B cell (primary cell): ENCODE data around the gene RELB. TPM values are rescaled to one million over a fixed set of nuclear protein-coding genes. Genes with fewer than 3 reads are reported as not detected.

Experiments used
- ATAC-seq: fragments of 200-7000 bp; cut with Tn5 transposase; one replicate; pipeline ENCODE4 v1.10.0; 2021; ENCODE audit warnings: low read depth, mild to moderate bottlenecking, moderate number of reproducible peaks, moderate library complexity
- CTCF ChIA-PET: fragments of 350-600 bp; sonication (Branson Sonifier 250); formaldehyde crosslinking; loops from one replicate; lab custom pipeline; 2021; ENCODE audit warnings: antibody characterized with exemption, inconsistent platforms; lab: Charles Lee
- POLR2A ChIA-PET: fragments of 350-600 bp; sonication (Branson Sonifier 250); formaldehyde crosslinking; loops from one replicate; lab custom pipeline; 2021; ENCODE audit warnings: antibody characterized with exemption; lab: Charles Lee
- DNase-seq: peaks from one replicate; pipeline ENCODE4 v3.0.0; 2013
- H2AFZ ChIP-seq: 2 replicates; pipeline ENCODE4 v1.6.1; 2012; ENCODE audit warnings: mild to moderate bottlenecking, low read depth, low read length; ENCODE audit not compliant: insufficient read depth, poor library complexity, severe bottlenecking
- H3K27ac ChIP-seq, 2 donors: 1 replicate in 1 of 2; 2 replicates in 1 of 2; pipeline ENCODE4 v1.5.1; 2012 to 2013; ENCODE audit warnings: low read length in 2 of 2, mild to moderate bottlenecking in 2 of 2, moderate library complexity in 1 of 2
- H3K27me3 ChIP-seq, 4 experiments: fragments of 200-600 bp in 1 of 4; sonication (generic) in 1 of 4; replicated peaks in 1 of 4; 1 replicate in 2 of 4; 2 replicates in 2 of 4; pipeline versions ENCODE4 v1.6.1 to v1.7.0; 2013 to 2016; ENCODE audit warnings: low read length in 3 of 4, mild to moderate bottlenecking in 2 of 4, mixed read lengths in 1 of 4, moderate library complexity in 1 of 4; ENCODE audit not compliant: insufficient read depth in 4 of 4, control insufficient read depth in 3 of 4; ENCODE audit errors: control extremely low read depth in 1 of 4
- H3K36me3 ChIP-seq, 2 experiments: replicated peaks in 1 of 2; 1 replicate in 1 of 2; 2 replicates in 1 of 2; pipeline versions ENCODE4 v1.6.1 to v1.7.1; 2013; ENCODE audit warnings: low read length in 1 of 2; ENCODE audit not compliant: insufficient read depth in 2 of 2, control insufficient read depth in 1 of 2; ENCODE audit errors: control extremely low read depth in 1 of 2, extremely low read depth in 1 of 2
- H3K4me1 ChIP-seq, 2 donors: fragments of 200-600 bp in 1 of 2; sonication (generic) in 1 of 2; 1 replicate in 1 of 2; 2 replicates in 1 of 2; pipeline versions ENCODE4 v1.5.1 to v1.6.1; 2013 to 2017; ENCODE audit warnings: low read length in 2 of 2; ENCODE audit not compliant: control insufficient read depth in 2 of 2, insufficient read depth in 2 of 2
- H3K4me2 ChIP-seq: replicated peaks from 2 replicates; pipeline ENCODE3; 2012; ENCODE audit warnings: mild to moderate bottlenecking, low read depth, low read length; ENCODE audit not compliant: poor library complexity, severe bottlenecking
- H3K4me3 ChIP-seq, 5 experiments: fragments of 200-600 bp in 1 of 5; sonication (generic) in 1 of 5; 1 replicate in 3 of 5; 2 replicates in 2 of 5; pipeline versions ENCODE4 v1.5.1 to v1.7.0; 2011 to 2016; ENCODE audit warnings: low read length in 4 of 5, mild to moderate bottlenecking in 4 of 5, low read depth in 2 of 5, control low read depth in 1 of 5, moderate library complexity in 1 of 5; ENCODE audit not compliant: insufficient read depth in 1 of 5; ENCODE audit errors: control extremely low read depth in 1 of 5, extremely low read depth in 1 of 5
- H3K79me2 ChIP-seq: fragments of 200-600 bp; sonication (generic); one replicate; pipeline ENCODE4 v1.6.0; 2016; ENCODE audit warnings: low read length; ENCODE audit not compliant: control insufficient read depth, insufficient read depth
- H3K9ac ChIP-seq: fragments of 200-600 bp; sonication (generic); 2 replicates; pipeline ENCODE4 v1.6.1; 2017; ENCODE audit warnings: mild to moderate bottlenecking, low read length, moderate library complexity
- H3K9me3 ChIP-seq, 3 donors: one replicate each; pipeline versions ENCODE4 v1.6.1 to v1.7.1; 2013; ENCODE audit warnings: low read length in 2 of 3; ENCODE audit not compliant: control insufficient read depth in 2 of 3, insufficient read depth in 1 of 3; ENCODE audit errors: control extremely low read depth in 1 of 3
- H4K20me1 ChIP-seq: 2 replicates; pipeline ENCODE4 v1.6.0; 2012; ENCODE audit warnings: mild to moderate bottlenecking, low read length; ENCODE audit not compliant: insufficient read depth, control insufficient read depth, poor library complexity, severe bottlenecking
- H3K27ac Mint-ChIP-seq: one replicate; pipeline ENCODE4 v1.8.0; 2021; ENCODE audit warnings: mixed read lengths
- H3K27me3 Mint-ChIP-seq: one replicate; pipeline ENCODE4 v1.8.0; 2021; ENCODE audit warnings: mixed read lengths
- H3K4me1 Mint-ChIP-seq: one replicate; pipeline ENCODE4 v1.8.0; 2021; ENCODE audit warnings: mixed read lengths
- H3K4me3 Mint-ChIP-seq: one replicate; pipeline ENCODE4 v1.8.0; 2021; ENCODE audit warnings: mixed read lengths
- H3K9me3 Mint-ChIP-seq: one replicate; pipeline ENCODE4 v1.8.0; 2022; ENCODE audit warnings: mixed read lengths; ENCODE audit not compliant: insufficient read depth
- CTCF ChIP-seq: fragments of 200-600 bp; IDR thresholded peaks from one replicate; pipeline ENCODE4 v1.8.0; 2022; ENCODE audit warnings: antibody characterized with exemption, mild to moderate bottlenecking
- EZH2 ChIP-seq: IDR thresholded peaks from 2 replicates; pipeline ENCODE4 v1.6.1; 2012; ENCODE audit warnings: borderline replicate concordance, low read depth, mild to moderate bottlenecking, moderate library complexity, low read length; ENCODE audit not compliant: insufficient read depth, poor library complexity, severe bottlenecking
- WGBS: methylation state at CpG from one replicate; pipeline ENCODE4 v1.1.5; 2013; ENCODE audit warnings: missing lambda C conversion rate; ENCODE audit not compliant: insufficient coverage; 5-methylcytosine and 5-hydroxymethylcytosine counted together
- intact Hi-C: fragments of 100-400 bp; cut with micrococcal nuclease; formaldehyde crosslinking; loops from one replicate; pipeline ENCODE4 v1.10.0; 2022
- polyA plus RNA-seq: library from polyadenylated mRNA; depleted of rRNA; stranded (reverse); fragments of >200 nt; gene quantifications from 2 replicates; pipeline ENCODE4 v1.2.3, GENCODE V29; 2012
- total RNA-seq, 2 donors: library from RNA; stranded (reverse); fragments of 120-200 nt in 1 of 2; gene quantifications; 1 replicate in 1 of 2; 2 replicates in 1 of 2; pipeline versions ENCODE4 v1.2.3 to v1.2.4, GENCODE V29; 2013 to 2022

The RELB gene
- total and polyA plus RNA-seq, 2 donors (not counting 1 experiment from before 2014, with no cell fraction given), result 63.8 to 106 TPM

- Histone ChIP-seq H3K9ac (no peak overlapping the region), H3K27me3 (no peaks in the 10 kb centered on the region), H3K4me1 (no peaks in the 10 kb centered on the region), H3K9me3 (no peaks in the 10 kb centered on the region), H4K20me1 (no peaks in the 10 kb centered on the region), H2AFZ (no peak overlapping the region), H3K4me2 (no peak overlapping the region), H3K79me2 (no peaks in the 10 kb centered on the region), H3K4me3 (no peak overlapping the region), H3K36me3 (peaks cover 0 to 40% of the 10 kb centered on the region in 2 experiments), H3K27ac (no peak overlapping the region)
- no peaks in the 10 kb centered on the region for H3K27me3 Mint-ChIP-seq
- ATAC-seq (no peak), DNase-seq (no peak)
- peaks cover 7% of the 10 kb centered on the region for H3K4me1 Mint-ChIP-seq
- no peaks in the 10 kb centered on the region for H3K9me3 Mint-ChIP-seq
- H3K4me3 Mint-ChIP-seq, result no peak overlapping the region
- POLR2A ChIA-PET, result no interaction called here
- CTCF ChIA-PET, result interaction anchor here (1.0 kb wide), 1 partner anchor 55 kb away, joined by 3 read pairs; no protein-coding TSS in a partner anchor
- H3K27ac Mint-ChIP-seq, result no peak overlapping the region
- WGBS, result 97% methylated on average over 30 of the region's 44 CpGs
- intact Hi-C loops, result no loop called here
- TF ChIP-seq EZH2, result no peak
- no peak for TF ChIP-seq CTCF
Observed at GRCh38 chr19:44992336-44993163, 8.7 kb upstream of the RELB start.

- intact Hi-C loops, result no loop called here
- Histone ChIP-seq H3K27me3 (no peaks in the 10 kb centered on the region), H3K4me2 (no peak overlapping the region), H3K4me1 (no peaks in the 10 kb centered on the region), H3K27ac (no peak overlapping the region), H3K36me3 (peaks cover 0 to 32% of the 10 kb centered on the region in 2 experiments), H3K4me3 (no peak overlapping the region), H4K20me1 (no peaks in the 10 kb centered on the region), H3K9me3 (no peaks in the 10 kb centered on the region), H3K9ac (no peak overlapping the region), H2AFZ (no peak overlapping the region), H3K79me2 (no peaks in the 10 kb centered on the region)
- H3K4me1 Mint-ChIP-seq, result peaks cover 7% of the 10 kb centered on the region
- ChIA-PET POLR2A (interaction anchor here (0.7 kb wide), 1 partner anchor 977 kb away, joined by 5 read pairs; no protein-coding TSS in a partner anchor), CTCF (interaction anchor here (1.0 kb wide), 1 partner anchor 66 kb away, joined by 3 read pairs; no protein-coding TSS in a partner anchor)
- H3K9me3 Mint-ChIP-seq, result no peaks in the 10 kb centered on the region
- no peak overlapping the region for H3K4me3 Mint-ChIP-seq
- no peaks in the 10 kb centered on the region for H3K27me3 Mint-ChIP-seq
- H3K27ac Mint-ChIP-seq, result peak overlapping the region; percentile 3
- 93% methylated on average over 5 of the region's 6 CpGs for WGBS
- TF ChIP-seq EZH2, result no peak
- ATAC-seq, result no peak
- DNase-seq, result no peak
Observed at GRCh38 chr19:44993526-44993925, 7.7 kb upstream of the RELB start.
